ENCODE data around the gene CTTN. TPM values are rescaled to one million over a fixed set of nuclear protein-coding genes. Genes with fewer than 3 reads are reported as not detected.

CTTN gene
- total RNA-seq, 1 experiment from 2014 or later = 503 TPM

- no peak overlapping the region for H3K4me3 ChIP-seq (ENCODE audit: low read depth in 2 of 2, low read length in 2 of 2)
- no TSS peak for BruUV-seq (replicated peaks)
- no peaks in the 10 kb centered on the region for H3K9me3 ChIP-seq (ENCODE audit: control insufficient read depth, insufficient read depth, low read depth, low read length)
- ChIA-PET CTCF (no interaction called here), POLR2A (no interaction called here)
- no peaks in the 10 kb centered on the region for H3K4me1 ChIP-seq (ENCODE audit: control insufficient read depth, insufficient read depth, low read length)
- H3K27me3 ChIP-seq (ENCODE audit: control insufficient read depth, insufficient read depth, low read length) = no peaks in the 10 kb centered on the region
- DNase-seq (ENCODE audit: low read depth, low spot score) = no peak
- TF ChIP-seq TCF7L2 (IDR thresholded peaks at IDR 0.05; ENCODE audit: low read depth, low read length) = no peak
- TF ChIP-seq POLR2AphosphoS5 (IDR thresholded peaks at IDR 0.05; ENCODE audit: low read depth, low read length) = no peak
- no peak for TF ChIP-seq CTCF (IDR thresholded peaks at IDR 0.05)
- TF ChIP-seq SIN3A (IDR thresholded peaks at IDR 0.05; ENCODE audit: borderline replicate concordance, insufficient read depth, low read depth, low read length) = no peak
- TF ChIP-seq, protein P1, sequence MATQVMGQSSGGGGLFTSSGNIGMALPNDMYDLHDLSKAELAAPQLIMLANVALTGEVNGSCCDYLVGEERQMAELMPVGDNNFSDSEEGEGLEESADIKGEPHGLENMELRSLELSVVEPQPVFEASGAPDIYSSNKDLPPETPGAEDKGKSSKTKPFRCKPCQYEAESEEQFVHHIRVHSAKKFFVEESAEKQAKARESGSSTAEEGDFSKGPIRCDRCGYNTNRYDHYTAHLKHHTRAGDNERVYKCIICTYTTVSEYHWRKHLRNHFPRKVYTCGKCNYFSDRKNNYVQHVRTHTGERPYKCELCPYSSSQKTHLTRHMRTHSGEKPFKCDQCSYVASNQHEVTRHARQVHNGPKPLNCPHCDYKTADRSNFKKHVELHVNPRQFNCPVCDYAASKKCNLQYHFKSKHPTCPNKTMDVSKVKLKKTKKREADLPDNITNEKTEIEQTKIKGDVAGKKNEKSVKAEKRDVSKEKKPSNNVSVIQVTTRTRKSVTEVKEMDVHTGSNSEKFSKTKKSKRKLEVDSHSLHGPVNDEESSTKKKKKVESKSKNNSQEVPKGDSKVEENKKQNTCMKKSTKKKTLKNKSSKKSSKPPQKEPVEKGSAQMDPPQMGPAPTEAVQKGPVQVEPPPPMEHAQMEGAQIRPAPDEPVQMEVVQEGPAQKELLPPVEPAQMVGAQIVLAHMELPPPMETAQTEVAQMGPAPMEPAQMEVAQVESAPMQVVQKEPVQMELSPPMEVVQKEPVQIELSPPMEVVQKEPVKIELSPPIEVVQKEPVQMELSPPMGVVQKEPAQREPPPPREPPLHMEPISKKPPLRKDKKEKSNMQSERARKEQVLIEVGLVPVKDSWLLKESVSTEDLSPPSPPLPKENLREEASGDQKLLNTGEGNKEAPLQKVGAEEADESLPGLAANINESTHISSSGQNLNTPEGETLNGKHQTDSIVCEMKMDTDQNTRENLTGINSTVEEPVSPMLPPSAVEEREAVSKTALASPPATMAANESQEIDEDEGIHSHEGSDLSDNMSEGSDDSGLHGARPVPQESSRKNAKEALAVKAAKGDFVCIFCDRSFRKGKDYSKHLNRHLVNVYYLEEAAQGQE (IDR thresholded peaks at IDR 0.05; ENCODE audit: insufficient read depth in 1 of 2, low read depth in 2 of 2, low read length in 1 of 2) = no peak
- no peak overlapping the region for H3K27ac ChIP-seq (ENCODE audit: low read length)
- intact Hi-C loops (cut with micrococcal nuclease; ENCODE audit: unreplicated experiment) = no loop called here
- in situ Hi-C loops (cut with HindIII; ENCODE audit: low pct_unique_long_range_greater_than_20kb, low sequenced_read_pairs) = no loop called here
- peaks cover 16% of the 10 kb centered on the region; the same call in 1 of the 2 replicates for H3K36me3 ChIP-seq (ENCODE audit: control insufficient read depth, insufficient read depth, low read length)
- no peak for ATAC-seq
These were observed 32.6 kb downstream of the CTTN start for GRCh38 chr11:70430671-70431574.

GRCh38 chr11:70431611-70432010 is 33.3 kb downstream of the CTTN start:
- no peak for TF ChIP-seq POLR2AphosphoS5 (IDR thresholded peaks at IDR 0.05; ENCODE audit: low read depth, low read length)
- TF ChIP-seq CTCF (IDR thresholded peaks at IDR 0.05) = no peak
- TF ChIP-seq SIN3A (IDR thresholded peaks at IDR 0.05; ENCODE audit: borderline replicate concordance, insufficient read depth, low read depth, low read length) = no peak
- TF ChIP-seq TCF7L2 (IDR thresholded peaks at IDR 0.05; ENCODE audit: low read depth, low read length) = no peak
- TF ChIP-seq, protein P1 (IDR thresholded peaks at IDR 0.05; ENCODE audit: insufficient read depth in 1 of 2, low read depth in 2 of 2, low read length in 1 of 2) = no peak
- BruUV-seq (replicated peaks) = no TSS peak
- no peaks in the 10 kb centered on the region for H3K9me3 ChIP-seq (ENCODE audit: control insufficient read depth, insufficient read depth, low read depth, low read length)
- no peak for DNase-seq (ENCODE audit: low read depth, low spot score)
- in situ Hi-C loops (cut with HindIII; ENCODE audit: low pct_unique_long_range_greater_than_20kb, low sequenced_read_pairs) = no loop called here
- H3K27me3 ChIP-seq (ENCODE audit: control insufficient read depth, insufficient read depth, low read length) = no peaks in the 10 kb centered on the region
- intact Hi-C loops (cut with micrococcal nuclease; ENCODE audit: unreplicated experiment) = no loop called here
- ChIA-PET CTCF (no interaction called here), POLR2A (no interaction called here)
- no peak overlapping the region for H3K27ac ChIP-seq (ENCODE audit: low read length)
- peaks cover 16% of the 10 kb centered on the region; the same call in 1 of the 2 replicates for H3K36me3 ChIP-seq (ENCODE audit: control insufficient read depth, insufficient read depth, low read length)
- no peak overlapping the region for H3K4me3 ChIP-seq (ENCODE audit: low read depth in 2 of 2, low read length in 2 of 2)
- no peaks in the 10 kb centered on the region for H3K4me1 ChIP-seq (ENCODE audit: control insufficient read depth, insufficient read depth, low read length)
- ATAC-seq = no peak

All from Panc1 (cell line).